ENCODE measurements around the gene LARGE1. TPM values are rescaled to one million over a fixed set of nuclear protein-coding genes. Genes with fewer than 3 reads are reported as not detected.

The LARGE1 gene
- total RNA-seq, 1 experiment from 2014 or later, result 2.5 TPM

GRCh38 chr22:33261699-33262098 is 658.6 kb downstream of the LARGE1 start:
- H3K4me3 ChIP-seq (ENCODE audit: low read depth in 2 of 2, low read length in 2 of 2), result no peak overlapping the region

DNA sequence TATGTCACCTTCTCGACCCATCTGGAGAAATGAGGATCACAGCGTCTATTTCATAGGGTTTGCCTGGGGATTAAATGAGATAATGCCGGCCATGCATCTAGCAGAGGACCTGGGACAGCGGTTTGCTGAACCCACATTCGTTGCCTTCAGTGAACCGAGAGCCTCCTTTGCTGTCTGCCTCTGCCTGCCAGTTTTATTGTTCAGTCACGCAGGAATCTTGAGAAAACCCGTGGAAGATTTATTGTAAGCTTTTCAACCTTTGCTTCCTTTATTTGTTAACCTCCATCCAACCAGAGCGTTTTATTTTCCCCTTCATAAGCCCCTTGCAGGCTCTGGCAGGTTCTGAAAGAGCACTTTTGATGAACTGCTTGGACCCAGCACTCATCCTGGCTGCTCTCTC is 659.8 kb downstream of the LARGE1 start:
- ChIA-PET CTCF (no interaction called here), POLR2A (no interaction called here)
- H3K36me3 ChIP-seq (ENCODE audit: control insufficient read depth, insufficient read depth, low read length), result no peaks in the 10 kb centered on the region
- TF ChIP-seq, protein P1, sequence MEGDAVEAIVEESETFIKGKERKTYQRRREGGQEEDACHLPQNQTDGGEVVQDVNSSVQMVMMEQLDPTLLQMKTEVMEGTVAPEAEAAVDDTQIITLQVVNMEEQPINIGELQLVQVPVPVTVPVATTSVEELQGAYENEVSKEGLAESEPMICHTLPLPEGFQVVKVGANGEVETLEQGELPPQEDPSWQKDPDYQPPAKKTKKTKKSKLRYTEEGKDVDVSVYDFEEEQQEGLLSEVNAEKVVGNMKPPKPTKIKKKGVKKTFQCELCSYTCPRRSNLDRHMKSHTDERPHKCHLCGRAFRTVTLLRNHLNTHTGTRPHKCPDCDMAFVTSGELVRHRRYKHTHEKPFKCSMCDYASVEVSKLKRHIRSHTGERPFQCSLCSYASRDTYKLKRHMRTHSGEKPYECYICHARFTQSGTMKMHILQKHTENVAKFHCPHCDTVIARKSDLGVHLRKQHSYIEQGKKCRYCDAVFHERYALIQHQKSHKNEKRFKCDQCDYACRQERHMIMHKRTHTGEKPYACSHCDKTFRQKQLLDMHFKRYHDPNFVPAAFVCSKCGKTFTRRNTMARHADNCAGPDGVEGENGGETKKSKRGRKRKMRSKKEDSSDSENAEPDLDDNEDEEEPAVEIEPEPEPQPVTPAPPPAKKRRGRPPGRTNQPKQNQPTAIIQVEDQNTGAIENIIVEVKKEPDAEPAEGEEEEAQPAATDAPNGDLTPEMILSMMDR (IDR thresholded peaks at IDR 0.05), result no peak
- TF ChIP-seq TCF7L2 (IDR thresholded peaks at IDR 0.05; ENCODE audit: low read depth, low read length), result no peak
- no peak for TF ChIP-seq POLR2AphosphoS5 (IDR thresholded peaks at IDR 0.05; ENCODE audit: low read depth, low read length)
- no peak for TF ChIP-seq SIN3A (IDR thresholded peaks at IDR 0.05; ENCODE audit: borderline replicate concordance, insufficient read depth, low read depth, low read length)
- TF ChIP-seq, protein P2, sequence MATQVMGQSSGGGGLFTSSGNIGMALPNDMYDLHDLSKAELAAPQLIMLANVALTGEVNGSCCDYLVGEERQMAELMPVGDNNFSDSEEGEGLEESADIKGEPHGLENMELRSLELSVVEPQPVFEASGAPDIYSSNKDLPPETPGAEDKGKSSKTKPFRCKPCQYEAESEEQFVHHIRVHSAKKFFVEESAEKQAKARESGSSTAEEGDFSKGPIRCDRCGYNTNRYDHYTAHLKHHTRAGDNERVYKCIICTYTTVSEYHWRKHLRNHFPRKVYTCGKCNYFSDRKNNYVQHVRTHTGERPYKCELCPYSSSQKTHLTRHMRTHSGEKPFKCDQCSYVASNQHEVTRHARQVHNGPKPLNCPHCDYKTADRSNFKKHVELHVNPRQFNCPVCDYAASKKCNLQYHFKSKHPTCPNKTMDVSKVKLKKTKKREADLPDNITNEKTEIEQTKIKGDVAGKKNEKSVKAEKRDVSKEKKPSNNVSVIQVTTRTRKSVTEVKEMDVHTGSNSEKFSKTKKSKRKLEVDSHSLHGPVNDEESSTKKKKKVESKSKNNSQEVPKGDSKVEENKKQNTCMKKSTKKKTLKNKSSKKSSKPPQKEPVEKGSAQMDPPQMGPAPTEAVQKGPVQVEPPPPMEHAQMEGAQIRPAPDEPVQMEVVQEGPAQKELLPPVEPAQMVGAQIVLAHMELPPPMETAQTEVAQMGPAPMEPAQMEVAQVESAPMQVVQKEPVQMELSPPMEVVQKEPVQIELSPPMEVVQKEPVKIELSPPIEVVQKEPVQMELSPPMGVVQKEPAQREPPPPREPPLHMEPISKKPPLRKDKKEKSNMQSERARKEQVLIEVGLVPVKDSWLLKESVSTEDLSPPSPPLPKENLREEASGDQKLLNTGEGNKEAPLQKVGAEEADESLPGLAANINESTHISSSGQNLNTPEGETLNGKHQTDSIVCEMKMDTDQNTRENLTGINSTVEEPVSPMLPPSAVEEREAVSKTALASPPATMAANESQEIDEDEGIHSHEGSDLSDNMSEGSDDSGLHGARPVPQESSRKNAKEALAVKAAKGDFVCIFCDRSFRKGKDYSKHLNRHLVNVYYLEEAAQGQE (IDR thresholded peaks at IDR 0.05; ENCODE audit: insufficient read depth in 1 of 2, low read depth in 2 of 2, low read length in 1 of 2), result no peak
- no peaks in the 10 kb centered on the region for H3K9me3 ChIP-seq (ENCODE audit: control insufficient read depth, insufficient read depth, low read depth, low read length)
- BruUV-seq (replicated peaks), result no TSS peak
- H3K4me3 ChIP-seq (ENCODE audit: low read depth in 2 of 2, low read length in 2 of 2), result no peak overlapping the region
- in situ Hi-C loops (cut with HindIII; ENCODE audit: low pct_unique_long_range_greater_than_20kb, low sequenced_read_pairs), result no loop called here
- no peaks in the 10 kb centered on the region for H3K4me1 ChIP-seq (ENCODE audit: control insufficient read depth, insufficient read depth, low read length)
- ATAC-seq, result no peak
- DNase-seq (ENCODE audit: low read depth, low spot score), result no peak
- no peaks in the 10 kb centered on the region for H3K27me3 ChIP-seq (ENCODE audit: control insufficient read depth, insufficient read depth, low read length)
- intact Hi-C loops (cut with micrococcal nuclease; ENCODE audit: unreplicated experiment), result no loop called here
- H3K27ac ChIP-seq (ENCODE audit: low read length), result no peak overlapping the region

More at GRCh38 chr22:33261699-33262098, 658.6 kb downstream of the LARGE1 start:
- BruUV-seq (replicated peaks), result no TSS peak
- H3K4me1 ChIP-seq (ENCODE audit: control insufficient read depth, insufficient read depth, low read length), result no peaks in the 10 kb centered on the region
- in situ Hi-C loops (cut with HindIII; ENCODE audit: low pct_unique_long_range_greater_than_20kb, low sequenced_read_pairs), result no loop called here
- no peak overlapping the region for H3K27ac ChIP-seq (ENCODE audit: low read length)
- no peaks in the 10 kb centered on the region for H3K36me3 ChIP-seq (ENCODE audit: control insufficient read depth, insufficient read depth, low read length)
- TF ChIP-seq POLR2AphosphoS5 (IDR thresholded peaks at IDR 0.05; ENCODE audit: low read depth, low read length) (no peak), SIN3A (IDR thresholded peaks at IDR 0.05; ENCODE audit: borderline replicate concordance, insufficient read depth, low read depth, low read length) (no peak), TCF7L2 (IDR thresholded peaks at IDR 0.05; ENCODE audit: low read depth, low read length) (no peak)
- TF ChIP-seq, protein P2 (IDR thresholded peaks at IDR 0.05; ENCODE audit: insufficient read depth in 1 of 2, low read depth in 2 of 2, low read length in 1 of 2), result no peak
- TF ChIP-seq, protein P1 (IDR thresholded peaks at IDR 0.05), result no peak
- ATAC-seq (no peak), DNase-seq (ENCODE audit: low read depth, low spot score) (no peak)
- CTCF ChIA-PET, result no interaction called here
- H3K27me3 ChIP-seq (ENCODE audit: control insufficient read depth, insufficient read depth, low read length), result no peaks in the 10 kb centered on the region
- POLR2A ChIA-PET, result no interaction called here
- no peaks in the 10 kb centered on the region for H3K9me3 ChIP-seq (ENCODE audit: control insufficient read depth, insufficient read depth, low read depth, low read length)
- intact Hi-C loops (cut with micrococcal nuclease; ENCODE audit: unreplicated experiment), result no loop called here

Measured in Panc1 (cell line).